Stimulated activated CD4-positive, alpha-beta T cell treated with anti-CD3 and anti-CD28 coated beads, TNF-alpha, amount 100 ng/mL, for 1 hour (primary cell): ENCODE data around the gene AMPH.
"Not testable (repeated sequence)": the region's sequence is repeated elsewhere in the genome, so short reads cannot be mapped to it uniquely, and the experiment has no call there.

Experiments used
- DNase-seq, 3 donors: peaks; one replicate each; pipeline ENCODE4 v3.0.0-alpha.2; 2020; ENCODE audit warnings: low read depth in 3 of 3, low spot score in 1 of 3

The AMPH gene

GRCh38 chr7:38398725-38399321 is 232.3 kb downstream of the AMPH start:
- DNase-seq = peak in 2 of 3 donors; percentile 1 to 39

GRCh38 chr7:38396852-38397251 is 234.3 kb downstream of the AMPH start:
- no peak for DNase-seq

- not testable (repeated sequence) for DNase-seq
These were observed 235.1 kb downstream of the AMPH start for GRCh38 chr7:38395921-38396552.

GRCh38 chr7:38394660-38395059 is 236.5 kb downstream of the AMPH start:
- DNase-seq = no peak

GRCh38 chr7:38393874-38394273 is 237.3 kb downstream of the AMPH start:
- no peak for DNase-seq

- DNase-seq = no peak
These were observed 239.4 kb downstream of the AMPH start for GRCh38 chr7:38391751-38392150.

GRCh38 chr7:38385682-38386081 is 245.5 kb downstream of the AMPH start:
- no peak for DNase-seq

GRCh38 chr7:38383281-38383680 is 247.9 kb downstream of the AMPH start:
- no peak for DNase-seq

GRCh38 chr7:38382684-38383083 is 248.5 kb downstream of the AMPH start:
- no peak for DNase-seq

GRCh38 chr7:38375453-38375852 is 255.7 kb downstream of the AMPH start:
- DNase-seq = no peak

- DNase-seq = no peak
These were observed 256.7 kb downstream of the AMPH start for GRCh38 chr7:38374507-38374906.

- no peak for DNase-seq
These were observed 258.0 kb downstream of the AMPH start for GRCh38 chr7:38373155-38373554.

- DNase-seq = no peak
These were observed 258.9 kb downstream of the AMPH start for GRCh38 chr7:38372290-38372689.

GRCh38 chr7:38369816-38370493 is 261.2 kb downstream of the AMPH start:
- peak in 2 of 3 donors; percentile 56 to 70 for DNase-seq

GRCh38 chr7:38368191-38368605 is 263.0 kb downstream of the AMPH start:
- peak in 2 of 3 donors; percentile 46 to 49 for DNase-seq

GRCh38 chr7:38367301-38367890 is 263.8 kb downstream of the AMPH start:
- DNase-seq = no peak

GRCh38 chr7:38363379-38363778 is 267.8 kb downstream of the AMPH start:
- DNase-seq = peak in 2 of 3 donors; percentile 49 to 52

GRCh38 chr7:38362611-38363237 is 268.4 kb downstream of the AMPH start:
- not testable (repeated sequence) for DNase-seq

GRCh38 chr7:38360776-38361175 is 270.4 kb downstream of the AMPH start:
- DNase-seq = no peak

GRCh38 chr7:38359071-38359601 is 272.0 kb downstream of the AMPH start:
- peak; percentile 46 to 61 (median 58) for DNase-seq

GRCh38 chr7:38358273-38358831 is 272.8 kb downstream of the AMPH start:
- not testable (repeated sequence) for DNase-seq
